A549 (cell line): ENCODE measurements around the gene PPP1R37. TPM values are rescaled to one million over a fixed set of nuclear protein-coding genes. Genes with fewer than 3 reads are reported as not detected.

ENCODE experiments used
- ATAC-seq, 2 experiments: fragments of 200-7000 bp in 1 of 2; fragments of >200 bp in 1 of 2; cut with Nextera tagmentation in 1 of 2; cut with Tn5 transposase in 1 of 2; 3 replicates each; pipeline versions ENCODE4 v1.8.0 to v1.9.1; 2018 to 2020; ENCODE audit warnings: mild to moderate bottlenecking in 1 of 2, moderate library complexity in 1 of 2
- CTCF ChIA-PET: fragments of 300-600 bp; sonication (Branson Sonifier 250); formaldehyde crosslinking; extraction: SDS; loops from one replicate; lab custom pipeline; 2021; ENCODE audit warnings: antibody characterized with exemption, inconsistent platforms; lab: Yijun Ruan, JAX
- POLR2A ChIA-PET: fragments of 350-600 bp; formaldehyde crosslinking; extraction: SDS; loops from one replicate; lab custom pipeline; 2021; ENCODE audit warnings: antibody characterized with exemption, inconsistent platforms; lab: Yijun Ruan, JAX
- DNase-seq, 2 experiments: peaks; one replicate each; pipeline versions ENCODE4 v3.0.0 to v3.0.0-alpha.2; 2011 to 2016; ENCODE audit warnings: low read depth in 1 of 2, low spot score in 1 of 2
- FAIRE-seq: peaks from 2 replicates; lab custom pipeline; 2011; peaks lifted over from hg19 to GRCh38; lab: Jason Lieb, UNC
- H3K27ac ChIP-seq, 2 experiments: fragments of >200 bp; sonication (Bioruptor Twin); formaldehyde crosslinking; 3 replicates each; pipeline ENCODE4 v1.5.1; 2016 to 2017
- H3K4me1 ChIP-seq: fragments of >200 bp; sonication (Bioruptor Twin); formaldehyde crosslinking; 3 replicates; pipeline ENCODE4 v1.6.1; 2016
- H3K4me2 ChIP-seq: fragments of >200 bp; sonication (Bioruptor Twin); formaldehyde crosslinking; 3 replicates; pipeline ENCODE4 v1.6.1; 2016
- H3K4me3 ChIP-seq: fragments of >200 bp; sonication (Bioruptor Twin); formaldehyde crosslinking; 3 replicates; pipeline ENCODE4 v1.5.1; 2016
- H3K9me3 ChIP-seq: fragments of >200 bp; sonication (Bioruptor Twin); formaldehyde crosslinking; 3 replicates; pipeline ENCODE4 v1.6.1; 2016
- BCL3 ChIP-seq: fragments of >200 bp; sonication (Bioruptor Twin); formaldehyde crosslinking; IDR thresholded peaks from 3 replicates; pipeline ENCODE4 v1.6.1; 2016
- CBX2 ChIP-seq: fragments of 200-600 bp; sonication (generic); IDR thresholded peaks from 2 replicates; pipeline ENCODE4 v1.6.1; 2016; ENCODE audit warnings: low read depth, mild to moderate bottlenecking, borderline replicate concordance
- CEBPB ChIP-seq, 2 experiments: fragments of >200 bp in 1 of 2; sonication (Bioruptor Twin) in 1 of 2; formaldehyde crosslinking in 1 of 2; IDR thresholded peaks; 2 replicates each; pipeline ENCODE4 v1.6.1; 2012 to 2016
- CHD4 ChIP-seq: fragments of 200-600 bp; sonication (generic); IDR thresholded peaks from 2 replicates; pipeline ENCODE4 v1.6.1; 2016; ENCODE audit warnings: antibody characterized with exemption, mild to moderate bottlenecking, borderline replicate concordance
- E2F6 ChIP-seq: IDR thresholded peaks from 2 replicates; pipeline ENCODE4 v1.6.1; 2012; ENCODE audit warnings: low read depth, borderline replicate concordance
- ELK1 ChIP-seq: fragments of 150-350 bp; IDR thresholded peaks from 2 replicates; pipeline ENCODE4 v1.6.1; 2014; ENCODE audit warnings: low read depth, mild to moderate bottlenecking, low read length
- FOXS1 ChIP-seq: fragments of 250-450 bp; sonication (Bioruptor Pico); IDR thresholded peaks from 2 replicates; pipeline ENCODE4 v1.5.0; 2020; ENCODE audit warnings: mild to moderate bottlenecking, moderate library complexity
- HDAC2 ChIP-seq: fragments of 200-600 bp; sonication (generic); IDR thresholded peaks from 2 replicates; pipeline ENCODE4 v1.6.1; 2016
- HES2 ChIP-seq: fragments of >200 bp; sonication (Bioruptor Twin); formaldehyde crosslinking; IDR thresholded peaks from 2 replicates; pipeline ENCODE4 v1.6.1; 2016
- HEYL ChIP-seq: fragments of 250-450 bp; sonication (Bioruptor Pico); IDR thresholded peaks from 2 replicates; pipeline ENCODE4 v1.8.0; 2021; ENCODE audit warnings: mild to moderate bottlenecking, moderate library complexity
- HOXA7 ChIP-seq: fragments of 250-450 bp; sonication (Bioruptor Pico); IDR thresholded peaks from 2 replicates; pipeline ENCODE4 v1.5.0; 2020; ENCODE audit warnings: mild to moderate bottlenecking, moderate library complexity
- MAZ ChIP-seq: fragments of 150-350 bp; IDR thresholded peaks from 2 replicates; pipeline ENCODE4 v1.6.1; 2014; ENCODE audit warnings: antibody characterized with exemption, low read depth, low read length, borderline replicate concordance
- NFE2L2 ChIP-seq: fragments of 150-350 bp; conservative IDR thresholded peaks from 2 replicates; pipeline ENCODE4 v1.6.1; 2014; ENCODE audit warnings: low read length
- POLR2AphosphoS2 ChIP-seq: conservative IDR thresholded peaks from 2 replicates; pipeline ENCODE4 v1.6.1; 2012; ENCODE audit warnings: low read length, improper control_type of control experiment, inconsistent platforms
- RAD21 ChIP-seq, 2 experiments: fragments of >200 bp in 1 of 2; sonication (Bioruptor Twin) in 1 of 2; formaldehyde crosslinking in 1 of 2; IDR thresholded peaks in 1 of 2; conservative IDR thresholded peaks in 1 of 2; 2 replicates in 1 of 2; 3 replicates in 1 of 2; pipeline ENCODE4 v1.6.1; 2012 to 2018; ENCODE audit warnings: inconsistent platforms in 1 of 2
- RARB ChIP-seq: fragments of 250-450 bp; sonication (Bioruptor Pico); IDR thresholded peaks from 2 replicates; pipeline ENCODE4 v1.8.0; 2021; ENCODE audit warnings: mild to moderate bottlenecking, moderate library complexity
- RCOR1 ChIP-seq: fragments of 150-350 bp; IDR thresholded peaks from 2 replicates; pipeline ENCODE4 v1.6.1; 2014; ENCODE audit warnings: antibody characterized with exemption, low read length, low read depth
- SMC3 ChIP-seq: fragments of >200 bp; sonication (Bioruptor Twin); formaldehyde crosslinking; IDR thresholded peaks from 3 replicates; pipeline ENCODE4 v1.6.1; 2018; ENCODE audit warnings: inconsistent platforms
- SREBF2 ChIP-seq: fragments of 450-650 bp; IDR thresholded peaks from 2 replicates; pipeline ENCODE4 v1.6.1; 2014; ENCODE audit warnings: mild to moderate bottlenecking, moderate library complexity
- TP53 ChIP-seq: fragments of 250-450 bp; sonication (Bioruptor Pico); IDR thresholded peaks from 2 replicates; pipeline ENCODE4 v1.5.0; 2021; ENCODE audit warnings: mild to moderate bottlenecking, moderate library complexity
- USF2 ChIP-seq: fragments of 450-650 bp; IDR thresholded peaks from 2 replicates; pipeline ENCODE4 v1.6.1; 2014; ENCODE audit warnings: antibody characterized with exemption
- WGBS: methylation state at CpG from one replicate; pipeline ENCODE4 v1.1.6; 2017; ENCODE audit errors: missing lambda C conversion rate; 5-methylcytosine and 5-hydroxymethylcytosine counted together
- polyA plus RNA-seq, 4 experiments: library from polyadenylated mRNA; depleted of rRNA in 3 of 4; stranded (reverse); fragments of >200 nt; fragmentation: RNase III in 1 of 4; extraction: RNeasy Plus Mini Kit Qiagen cat#74134 plus additional on column Dnase treatment in 1 of 4; gene quantifications; 2 replicates in 3 of 4; 3 replicates in 1 of 4; pipeline ENCODE4 v1.2.3, GENCODE V29; 2011 to 2017

PPP1R37 gene
- polyA plus RNA-seq, 2 of the 4 experiments (the other 2 are of a cell fraction): 9.1 to 21.8 TPM

GRCh38 chr19:45071545-45071938 lies 21.4 kb upstream of the PPP1R37 start:
- H3K4me3 ChIP-seq: no peak overlapping the region
- DNase-seq (no peak), ATAC-seq (no peak), FAIRE-seq (no peak)
- no peaks in the 10 kb centered on the region for H3K9me3 ChIP-seq
- TF ChIP-seq RAD21 (conservative IDR thresholded peaks at IDR 0.05 in 1 of 2, IDR thresholded peaks at IDR 0.05 in 1 of 2): no peak
- TF ChIP-seq HES2: no peak
- no peak for TF ChIP-seq TP53 (CRISPR knock-in tag)
- no peak for TF ChIP-seq ELK1
- no peak; the same call in 1 of the 2 replicates for TF ChIP-seq POLR2AphosphoS2
- TF ChIP-seq BCL3: no peak
- no peak for TF ChIP-seq USF2
- TF ChIP-seq MAZ: no peak
- TF ChIP-seq SMC3: no peak
- TF ChIP-seq RCOR1: no peak
- TF ChIP-seq NFE2L2: no peak
- no peak for TF ChIP-seq CBX2
- no peak for TF ChIP-seq CEBPB (IDR thresholded peaks at IDR 0.05)
- no peak for TF ChIP-seq CHD4
- TF ChIP-seq HOXA7: no peak
- TF ChIP-seq RARB: no peak
- no peak for TF ChIP-seq SREBF2
- 95% methylated on average over 25 of the region's 25 CpGs for WGBS
- ChIA-PET POLR2A (no interaction called here), CTCF (interaction anchor here (1.1 to 2.9 kb wide), 2 partner anchors 10 to 13 kb away, joined by 3 to 42 read pairs; no protein-coding TSS in a partner anchor)
- no peak overlapping the region for H3K4me2 ChIP-seq
- no peak overlapping the region for H3K27ac ChIP-seq
- peaks cover 8% of the 10 kb centered on the region for H3K4me1 ChIP-seq

GRCh38 chr19:45071969-45072790 lies 20.8 kb upstream of the PPP1R37 start:
- CTCF ChIA-PET: interaction anchor here (0.7 to 2.9 kb wide), 4 partner anchors 10 to 283 kb away, joined by 3 to 42 read pairs (median 3); no protein-coding TSS in a partner anchor
- peaks cover 14% of the 10 kb centered on the region for H3K4me1 ChIP-seq
- TF ChIP-seq ELK1 (no peak), CHD4 (no peak), FOXS1 (CRISPR knock-in tag) (no peak), RCOR1 (no peak), HEYL (CRISPR knock-in tag) (no peak), E2F6 (no peak), HDAC2 (no peak)
- TF ChIP-seq, all 56 proteins: peak for 0
- POLR2A ChIA-PET: interaction anchor here (0.8 kb wide), 1 partner anchor 34 kb away, joined by 4 read pairs; the partner anchor contains the start of gene CLASRP
- no peak for ATAC-seq
- Histone ChIP-seq H3K4me2 (no peak overlapping the region), H3K27ac (no peak overlapping the region), H3K9me3 (no peaks in the 10 kb centered on the region), H3K4me3 (no peak overlapping the region)
- no peak for DNase-seq
- WGBS: 89% methylated on average over 26 of the region's 34 CpGs
- no peak for FAIRE-seq
